Measurements from ENCODE around the gene MPI.

MPI gene
- total RNA-seq = 7.6 to 39.3 (median 29.4) reads per million in 17 experiments

- peak; percentile 87 to 94 (median 90) for DNase-seq
Observed at GRCh38 chr15:74889883-74890664, at the start of gene MPI. Gene MPI, plus strand, starts transcription at chr15:74890042. Its CDS starts 32 bp downstream, at chr15:74890074.

DNA sequence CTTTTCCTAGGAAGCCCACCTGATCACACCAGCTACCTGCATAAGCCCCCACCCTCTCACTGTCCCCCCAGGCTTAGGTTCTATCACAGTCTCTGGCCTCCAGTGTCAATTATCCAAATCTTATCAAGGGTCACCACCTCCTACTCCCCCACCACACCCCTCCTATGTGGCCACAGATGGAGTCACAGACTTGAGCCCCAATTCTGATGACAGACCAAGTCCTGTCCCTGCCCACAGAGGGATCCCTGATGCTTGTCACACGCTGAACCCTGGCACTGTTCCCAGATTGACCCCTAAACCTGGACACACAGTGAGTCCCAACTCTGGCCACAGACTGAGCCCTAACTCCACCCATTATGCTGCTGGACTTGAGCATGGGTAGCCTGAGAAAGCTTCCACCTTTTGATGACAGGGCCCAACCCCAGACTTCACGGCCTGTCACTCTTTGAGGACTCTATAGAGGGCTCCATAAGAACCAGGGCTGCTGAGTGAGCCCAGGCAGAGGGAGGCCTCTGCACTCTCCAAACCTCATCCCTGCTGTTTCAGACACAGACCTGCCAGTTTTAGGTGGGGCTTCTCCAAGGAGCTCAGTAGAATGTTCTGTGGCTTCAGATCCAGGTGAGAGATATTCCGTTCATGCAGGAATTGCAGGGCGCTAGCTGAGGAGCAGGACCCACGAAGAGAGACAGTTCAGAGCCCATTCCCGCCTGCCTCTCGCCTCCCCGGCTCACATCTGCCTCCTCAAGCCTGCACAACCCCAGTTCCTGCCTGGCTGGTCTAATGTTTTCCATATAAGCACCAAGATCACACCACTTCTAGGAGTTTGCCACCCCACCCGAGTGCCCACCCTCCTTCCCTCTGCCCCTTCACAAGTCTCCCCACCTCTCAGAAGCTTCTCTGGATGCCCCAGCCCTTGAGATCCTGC is 48.7 kb upstream of the MPI start:
- no peak for DNase-seq

GRCh38 chr15:74841891-74842373 is 47.9 kb upstream of the MPI start:
- no peak for DNase-seq

DNA sequence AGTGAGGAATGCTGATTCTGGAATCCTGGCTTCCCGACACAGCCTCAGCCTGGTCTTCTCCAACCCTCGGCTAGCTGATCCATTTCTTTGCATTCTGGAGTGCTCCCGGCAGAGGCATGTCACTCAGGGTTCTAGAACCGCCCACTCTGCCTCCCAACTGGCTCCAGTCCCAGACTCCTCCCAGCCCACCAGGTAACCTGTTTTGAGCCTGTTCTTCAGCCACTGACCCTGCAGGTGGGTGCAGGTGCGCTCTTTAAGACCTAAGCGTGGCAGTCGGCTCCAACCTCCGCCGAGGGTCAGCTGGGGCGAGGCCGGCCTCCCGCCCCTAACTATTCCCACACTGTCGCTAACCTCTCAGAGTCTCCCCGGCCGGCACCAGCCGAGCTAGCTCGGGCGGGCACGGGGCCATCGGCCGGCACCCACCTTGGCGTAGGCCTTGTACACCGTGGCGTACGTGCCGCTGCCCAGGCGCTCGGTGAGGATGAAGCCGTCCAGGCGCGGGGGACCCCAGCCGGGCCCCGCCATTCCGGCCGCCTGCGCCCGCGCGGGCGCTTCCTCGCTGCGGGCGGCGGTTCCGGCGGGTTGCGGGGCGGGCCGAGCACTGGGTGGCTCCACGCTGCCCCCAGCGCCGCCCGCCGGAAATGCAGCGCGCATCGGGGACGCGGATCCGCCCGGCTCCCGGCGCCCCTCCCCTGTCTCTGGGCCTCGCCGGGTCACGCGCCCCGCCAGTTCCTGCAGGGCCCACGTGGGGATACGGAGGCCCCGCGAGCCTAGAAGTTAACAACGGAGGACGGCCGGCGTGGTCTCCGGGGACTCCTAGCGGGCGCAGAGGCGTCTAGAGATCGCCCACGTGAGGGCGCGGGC is 47.0 kb upstream of the MPI start, which contains the start of gene ULK3:
Gene ULK3 (minus strand): TSS at position 576 of the 864 bp plus-strand sequence. CDS start 51 bp downstream, at position 525.
- DNase-seq = peak; percentile 96 to 99 (median 98)

DNA sequence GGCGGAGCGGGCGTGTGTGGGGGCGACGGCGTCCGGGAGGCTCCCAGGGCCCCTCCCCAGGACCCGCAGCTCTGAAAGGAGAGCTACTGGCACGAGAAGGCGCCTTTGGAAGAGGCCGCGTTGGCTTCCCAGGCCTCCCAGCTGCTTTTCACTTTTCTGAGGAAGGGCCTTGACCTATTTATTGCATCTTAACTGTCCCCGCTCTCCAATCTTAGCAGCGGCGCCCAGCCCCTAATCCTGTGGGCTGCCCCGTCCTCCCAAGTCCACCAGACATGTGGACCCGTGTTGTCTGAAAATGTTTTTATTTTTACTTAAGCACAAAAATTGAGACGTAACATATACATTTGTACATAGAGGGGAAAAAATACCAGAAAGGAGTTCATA is 46.4 kb upstream of the MPI start:
- no peak for DNase-seq

GRCh38 chr15:74843891-74844299 is 45.9 kb upstream of the MPI start:
- DNase-seq = no peak

DNA sequence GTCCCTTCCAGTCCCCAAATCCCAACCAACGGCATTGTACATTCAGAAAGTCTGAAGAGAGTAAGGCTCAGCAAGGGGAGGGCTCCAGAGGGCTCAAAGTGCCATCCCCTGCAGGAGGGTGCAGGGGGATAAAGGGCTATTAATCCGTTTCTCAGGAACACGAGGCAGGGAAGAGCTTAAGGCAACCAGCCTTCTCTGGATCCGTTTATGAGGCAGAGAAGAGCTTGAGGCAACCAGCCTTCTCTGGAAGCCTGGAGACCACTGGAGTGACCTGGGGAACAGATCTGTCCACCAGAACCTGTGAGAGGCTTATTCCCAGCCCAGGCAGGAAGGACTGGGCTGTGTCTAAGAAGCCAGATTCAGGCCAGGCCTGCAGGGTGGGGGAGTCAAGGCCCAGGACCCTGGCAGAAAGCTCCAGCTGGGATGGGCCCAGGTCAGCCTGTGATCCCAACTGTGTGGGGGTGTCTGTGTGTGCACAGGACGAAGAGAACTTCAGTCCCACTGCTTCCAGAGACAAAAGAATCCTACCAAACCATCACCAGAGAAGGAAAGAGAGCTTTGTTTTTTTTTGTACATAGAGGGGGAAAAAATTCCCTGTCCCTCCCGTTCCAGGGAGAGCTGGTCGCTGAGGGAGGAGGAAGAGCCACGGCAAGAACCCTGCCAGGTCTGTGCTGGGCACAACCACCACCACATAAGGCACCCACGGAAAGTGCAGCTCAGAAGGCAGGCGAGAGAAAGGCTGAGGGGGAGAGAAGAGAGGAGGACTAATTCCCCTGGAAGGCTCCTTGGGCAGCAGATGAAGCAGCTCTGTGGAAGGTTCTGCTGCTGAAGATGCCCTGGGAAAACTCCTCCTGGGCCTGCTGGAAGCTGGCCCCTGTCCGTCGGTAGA is 45.3 kb upstream of the MPI start:
- DNase-seq = no peak

DNA sequence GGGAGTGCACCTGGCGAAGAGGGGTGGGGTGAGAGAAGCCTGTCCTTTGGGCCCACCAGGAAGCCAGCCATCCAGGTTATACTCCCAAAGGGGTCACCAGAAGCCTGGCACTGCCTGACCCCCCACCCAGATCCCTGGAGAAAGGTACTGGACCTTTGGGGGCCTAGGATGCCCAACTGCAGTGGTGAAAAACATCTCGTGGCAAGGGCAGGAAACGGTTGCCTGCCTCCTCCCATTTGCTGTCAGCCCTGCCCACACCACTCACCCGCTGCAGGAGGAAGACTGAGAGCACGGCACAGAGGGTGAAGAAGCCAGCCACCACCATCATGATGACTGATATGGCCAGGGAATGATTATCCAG is 44.7 kb upstream of the MPI start:
- peak in 2 of 4 experiments; percentile 51 to 54 for DNase-seq

DNA sequence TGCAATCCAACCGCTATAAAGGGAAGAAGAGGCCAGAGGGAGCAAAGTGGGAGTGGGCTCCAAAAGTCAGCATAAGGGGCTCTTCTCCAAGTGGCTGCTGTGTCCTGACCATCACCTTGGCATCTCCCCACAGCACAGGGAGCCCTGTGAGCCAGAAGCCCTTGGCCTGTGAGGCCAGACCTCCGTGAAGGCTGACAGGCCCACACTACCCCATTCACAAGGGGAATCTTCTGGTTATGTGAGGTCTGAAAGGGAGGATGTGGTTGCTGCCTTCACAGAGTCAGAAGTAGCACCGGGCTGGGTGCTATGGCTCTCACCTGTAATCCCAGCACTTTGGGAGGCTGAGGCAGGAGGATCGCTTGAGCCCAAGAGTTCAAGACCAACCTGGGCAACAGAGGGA is 44.3 kb upstream of the MPI start:
- DNase-seq = no peak

DNA sequence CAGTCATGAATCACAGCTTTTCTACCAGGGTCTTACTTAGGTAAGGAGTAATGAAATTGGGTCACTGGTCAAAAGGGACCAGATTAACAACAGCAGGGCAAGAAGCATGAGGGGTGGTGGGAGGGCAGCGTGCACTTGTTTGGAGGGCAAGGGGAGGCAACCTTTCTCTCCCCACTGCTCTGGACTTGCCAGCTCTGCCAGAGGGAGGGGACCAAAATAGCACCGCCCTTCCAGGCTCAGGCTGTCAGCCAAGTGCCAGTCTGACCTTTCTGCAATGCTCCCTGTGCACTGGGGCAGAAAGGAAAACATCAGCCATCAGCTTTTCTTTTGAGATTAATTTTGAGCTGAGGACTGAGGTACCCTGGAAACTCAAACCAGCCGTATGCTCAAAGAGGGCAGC is 42.4 kb upstream of the MPI start:
- no peak for DNase-seq

- no peak for DNase-seq
Observed at GRCh38 chr15:74850393-74850792, 39.4 kb upstream of the MPI start.

- no peak for DNase-seq
Observed at GRCh38 chr15:74851960-74852359, 37.9 kb upstream of the MPI start.

DNA sequence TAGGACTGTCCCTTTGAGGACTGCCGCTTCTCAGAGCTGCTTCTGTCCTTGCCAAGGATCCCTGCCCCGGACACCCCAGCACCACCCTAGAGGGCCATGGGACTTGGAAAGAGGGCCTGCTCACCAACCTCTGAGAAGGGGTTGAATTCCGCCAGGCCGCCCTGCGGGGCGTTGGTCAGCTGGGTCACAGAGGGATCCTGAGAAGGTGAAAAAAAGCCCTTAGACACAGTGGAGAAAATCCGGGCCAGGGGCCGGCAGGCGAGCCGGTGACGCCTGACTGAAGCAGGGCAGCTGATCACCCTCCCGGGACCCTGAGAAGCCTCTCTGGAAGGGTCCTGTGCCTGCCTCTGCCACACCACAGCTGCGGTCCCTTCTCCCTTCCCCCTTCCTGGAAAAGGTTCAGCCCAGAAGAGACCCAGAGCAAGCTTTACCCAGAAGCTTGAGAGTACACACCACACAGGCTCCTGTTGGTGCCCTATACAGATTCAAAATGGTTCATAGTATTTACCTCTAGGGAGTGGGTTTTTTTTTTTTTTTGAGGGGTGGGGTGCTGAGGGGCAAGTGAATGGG is 35.3 kb upstream of the MPI start:
- DNase-seq = no peak

DNA sequence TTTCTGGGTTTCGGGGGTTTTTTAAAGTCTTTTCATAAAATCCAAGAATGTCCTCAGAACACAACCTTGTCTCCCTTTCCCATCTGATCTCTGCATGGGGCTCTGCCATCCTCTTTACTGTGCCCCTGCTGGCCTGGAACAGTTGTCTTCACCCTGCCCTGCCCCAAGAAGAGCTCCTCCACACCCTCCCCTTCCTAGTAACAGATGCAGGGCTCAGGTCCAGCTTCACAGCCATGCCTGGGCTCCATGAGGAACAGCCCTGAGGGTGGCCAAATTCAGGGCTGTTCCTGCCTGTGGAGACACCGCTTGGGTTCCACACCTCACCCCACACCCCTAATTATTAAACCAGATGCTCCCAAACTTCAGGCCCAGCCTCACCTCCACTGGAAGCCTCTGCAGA is 34.0 kb upstream of the MPI start:
- no peak for DNase-seq

- DNase-seq = no peak
Observed at GRCh38 chr15:74856537-74856936, 33.3 kb upstream of the MPI start.

DNA sequence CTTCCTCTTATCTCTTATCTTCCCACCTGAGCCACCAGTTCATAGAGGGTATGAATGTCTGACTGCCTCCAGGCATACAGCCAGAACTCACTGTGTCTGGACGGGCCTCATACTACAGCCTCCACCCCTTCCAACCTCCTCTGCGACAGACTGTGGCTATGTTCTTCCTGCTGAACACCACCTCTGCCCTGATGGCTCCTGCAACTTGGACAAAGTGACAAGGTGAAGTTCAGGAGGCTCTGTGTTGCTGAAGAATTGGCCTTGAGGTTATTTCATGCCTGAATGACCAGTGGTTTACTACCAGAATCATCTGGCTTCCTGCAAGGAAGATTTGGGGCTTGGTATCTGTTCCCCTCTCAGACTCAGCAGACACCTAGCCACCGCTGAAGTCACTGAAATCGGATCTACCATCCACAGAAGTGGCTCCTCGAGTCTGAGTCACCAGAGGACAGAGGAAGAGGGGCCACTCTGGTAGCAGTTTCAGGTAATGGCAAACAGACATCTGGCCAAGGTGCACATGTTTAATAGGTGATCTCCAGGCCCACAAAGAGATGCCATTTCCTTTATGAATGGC is 32.7 kb upstream of the MPI start:
- no peak for DNase-seq

GRCh38 chr15:74857671-74858368 is 32.0 kb upstream of the MPI start:
- peak in 1 of 4 experiments; percentile 20 for DNase-seq

- peak in 3 of 4 experiments; percentile 46 to 69 (median 59) for DNase-seq
Observed at GRCh38 chr15:74858369-74858740, 31.5 kb upstream of the MPI start.

DNA sequence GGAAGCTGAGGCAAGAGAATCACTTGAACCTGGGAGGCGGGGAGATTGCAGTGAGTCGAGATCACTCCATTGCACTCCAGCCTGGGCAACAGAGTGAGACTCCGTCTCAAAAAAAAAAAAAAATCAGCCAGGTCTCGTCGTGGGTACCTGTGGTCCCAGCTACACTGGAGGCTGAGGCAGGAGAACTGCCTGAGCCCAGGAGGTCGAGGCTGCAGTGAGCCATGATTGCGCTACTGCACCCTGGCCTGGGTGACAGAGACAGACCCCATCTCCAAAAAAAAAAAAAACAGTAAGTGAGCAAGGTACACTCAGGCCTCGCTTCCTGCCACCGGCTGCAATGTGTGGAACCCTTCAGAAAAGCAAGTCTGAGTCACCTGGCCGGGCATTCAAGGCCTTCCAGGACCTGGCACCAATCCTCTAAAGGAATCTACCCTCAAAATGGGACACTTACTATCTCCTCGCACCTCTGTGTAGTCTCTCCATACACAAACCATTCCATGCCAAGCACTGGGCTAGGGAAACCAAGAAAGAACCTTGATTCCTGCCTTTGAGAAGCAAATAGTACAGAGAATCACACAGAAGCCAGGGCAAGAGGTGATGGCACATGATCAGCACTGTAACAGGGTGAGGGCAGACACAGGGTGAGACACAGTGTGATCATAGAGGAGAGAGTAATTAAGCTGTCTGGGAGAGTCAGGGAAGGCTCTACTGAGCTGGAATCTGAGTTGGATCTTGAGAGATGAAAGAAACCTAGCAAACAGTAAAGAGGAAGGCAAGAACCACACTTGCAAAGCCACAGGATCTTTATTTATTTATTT is 26.4 kb upstream of the MPI start:
- DNase-seq = no peak
